ENCODE data around the gene CCDC68.

CCDC68 gene

DNA sequence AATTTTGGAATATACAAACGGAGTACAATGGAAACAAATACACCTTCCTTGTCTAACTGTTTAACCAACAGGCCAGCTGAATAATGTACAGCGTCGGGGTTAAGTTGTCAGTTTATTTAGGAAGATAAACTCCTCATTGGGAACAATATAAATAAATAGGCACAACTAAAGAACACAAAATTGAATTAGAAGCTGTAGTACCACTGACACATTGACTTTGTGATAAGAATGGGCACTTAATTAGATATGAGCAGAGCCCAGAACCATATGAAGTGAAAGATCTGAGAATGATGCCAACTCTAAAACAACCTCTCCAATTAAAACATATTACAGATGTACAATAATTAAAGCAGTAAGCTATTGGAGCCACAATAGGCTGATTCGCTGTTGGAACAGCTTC is 44.4 kb downstream of the CCDC68 start:
- no peak for DNase-seq

DNA sequence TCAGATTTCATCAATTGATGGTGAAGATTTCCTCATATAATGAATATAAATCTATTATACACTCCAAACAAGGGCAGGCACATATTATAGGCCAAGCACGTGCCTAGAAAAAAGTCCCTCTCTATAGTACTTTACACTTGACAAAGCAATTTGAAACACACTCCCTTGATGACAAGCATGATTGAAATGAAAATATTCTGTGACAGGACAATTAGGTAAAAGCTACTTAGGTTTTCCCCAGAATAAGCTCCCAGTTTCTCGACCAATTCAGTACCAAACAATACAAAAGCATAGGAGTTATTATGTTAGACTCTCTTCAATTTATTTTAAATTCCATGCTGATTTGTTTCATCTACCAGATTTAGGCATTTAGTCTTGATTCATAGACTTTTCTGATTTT is 47.7 kb downstream of the CCDC68 start:
- DNase-seq, result no peak

DNA sequence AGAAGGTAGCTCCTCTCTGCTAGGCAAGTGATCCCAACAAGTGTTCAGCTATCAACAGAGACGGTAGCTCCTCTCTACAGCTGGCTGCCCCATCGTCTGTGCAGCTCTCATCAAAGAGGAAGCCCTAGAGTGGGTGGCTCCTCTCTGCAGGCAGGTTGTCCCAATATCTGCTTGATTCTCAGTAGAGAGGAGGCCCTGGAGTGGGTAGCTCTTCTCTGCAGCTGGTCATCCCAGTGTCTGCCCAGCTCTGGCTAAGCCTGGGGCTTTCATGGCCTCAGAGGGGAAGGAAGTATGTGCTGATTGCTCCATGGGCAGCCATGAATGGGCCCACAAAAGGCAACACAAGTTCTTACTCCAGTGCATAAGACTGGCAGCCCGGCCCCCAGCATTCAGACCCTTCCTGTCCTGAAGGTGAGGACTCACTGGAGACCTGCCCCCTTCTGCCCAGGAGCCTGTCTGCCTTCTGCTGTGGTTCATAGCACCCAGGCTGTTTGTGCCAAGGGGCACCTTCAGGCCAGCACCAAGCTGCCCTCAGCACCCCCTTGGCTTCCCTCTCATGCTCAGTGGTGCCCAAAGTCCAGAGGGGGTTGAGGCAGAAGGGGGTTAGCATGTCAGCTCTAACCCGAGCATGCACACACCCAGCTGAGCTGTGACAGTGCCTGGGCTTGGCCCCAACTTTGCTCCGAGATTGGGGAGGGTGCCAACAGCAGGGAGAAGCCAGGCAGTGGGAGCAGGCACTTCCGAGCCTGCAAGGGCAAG is 48.9 kb downstream of the CCDC68 start:
- DNase-seq, result no peak

DNA sequence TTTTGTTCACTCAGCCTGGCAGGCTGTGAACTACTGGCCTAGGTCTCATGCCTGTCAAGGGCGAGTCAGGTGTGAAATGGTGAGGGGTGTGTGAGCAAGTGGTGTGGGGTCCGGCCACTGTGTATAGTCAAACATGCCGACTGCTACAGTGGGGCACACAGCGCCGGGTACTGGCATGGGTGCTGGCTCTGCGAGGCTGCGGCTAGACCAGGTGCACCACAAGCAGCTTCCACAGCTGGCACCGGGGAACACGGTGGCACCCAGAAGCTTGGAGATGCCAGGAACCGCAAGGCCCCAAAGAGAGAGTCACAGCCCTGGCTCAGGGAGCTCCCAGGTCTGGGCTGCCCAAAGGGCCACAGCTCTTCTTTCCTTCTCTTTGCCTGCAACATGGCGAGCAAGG is 49.7 kb downstream of the CCDC68 start:
- no peak for DNase-seq

DNA sequence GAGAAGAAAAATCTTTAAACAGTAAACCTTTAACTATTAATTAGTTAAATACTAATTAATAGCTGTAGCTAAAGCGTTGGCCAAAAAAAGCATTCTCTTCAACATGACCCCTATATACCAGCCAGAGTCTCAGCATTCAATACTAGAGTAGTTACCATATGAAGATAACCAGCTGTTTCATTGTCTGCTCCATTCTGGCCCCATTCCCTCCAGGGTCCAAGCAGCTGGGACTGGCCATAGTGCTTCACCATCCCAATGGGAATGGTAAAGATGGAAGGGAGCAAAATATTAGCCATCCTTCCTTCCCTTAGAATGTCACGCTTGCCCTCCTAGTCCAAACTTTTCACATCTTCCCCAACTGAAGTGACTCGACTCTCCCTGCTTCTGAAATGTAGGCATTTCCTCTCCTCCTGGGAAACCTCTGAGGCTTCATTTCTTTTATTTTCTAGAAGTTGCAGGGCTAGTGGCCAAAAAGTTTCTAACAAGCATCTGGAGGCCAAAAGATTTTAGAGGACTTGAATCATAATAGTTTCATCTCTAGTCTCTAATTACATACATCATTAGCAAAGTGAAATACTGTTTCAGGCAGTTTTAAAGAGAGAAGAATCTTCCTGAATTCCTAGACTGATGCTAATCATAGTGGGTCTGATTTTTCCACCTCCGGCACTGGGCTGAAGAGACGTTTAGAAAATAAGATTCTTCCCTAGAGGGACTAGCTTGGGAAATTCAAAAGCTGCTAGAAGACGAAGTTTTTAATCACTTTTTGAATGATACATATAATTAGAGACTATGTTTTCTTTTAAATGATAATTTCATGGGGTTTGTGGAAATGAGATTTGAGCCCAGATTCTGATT is 52.7 kb downstream of the CCDC68 start:
- no peak for DNase-seq

DNA sequence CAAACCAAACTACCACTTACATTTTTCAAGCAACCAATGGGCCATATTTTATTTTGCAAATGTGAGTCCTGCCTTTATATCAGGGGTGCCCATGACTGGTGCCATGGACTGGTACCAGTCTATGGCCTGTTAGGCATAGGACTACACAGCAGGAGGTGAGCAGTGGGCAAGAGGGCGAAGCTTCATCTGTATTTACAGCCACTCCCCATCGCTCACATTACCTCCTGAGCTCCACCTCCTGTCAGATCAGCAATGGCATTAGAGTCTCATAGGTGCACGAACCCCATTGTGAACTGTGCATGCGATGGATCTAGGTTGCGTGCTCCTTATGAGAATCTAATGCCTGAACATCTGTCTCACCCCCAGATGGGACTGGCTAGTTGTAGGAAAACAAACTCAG is 53.6 kb downstream of the CCDC68 start:
- no peak for DNase-seq

DNA sequence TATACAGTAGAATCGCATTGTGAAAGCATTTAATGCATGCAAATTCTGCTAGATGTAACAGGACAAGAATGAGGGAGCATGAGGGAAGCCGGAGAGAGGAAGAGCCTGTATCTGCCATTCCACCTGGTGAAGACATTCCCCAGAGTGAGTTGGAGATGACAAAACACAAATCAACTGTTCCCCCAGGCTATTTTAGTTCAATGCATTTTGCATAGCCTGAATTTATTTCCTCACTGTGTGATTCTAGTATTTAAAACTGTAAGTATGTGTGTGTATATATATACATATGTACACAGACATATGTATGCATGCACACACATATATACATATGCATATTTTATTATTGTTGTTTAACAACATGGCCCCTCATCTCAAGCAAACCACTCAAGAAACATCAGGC is 54.7 kb downstream of the CCDC68 start:
- DNase-seq, result no peak

DNA sequence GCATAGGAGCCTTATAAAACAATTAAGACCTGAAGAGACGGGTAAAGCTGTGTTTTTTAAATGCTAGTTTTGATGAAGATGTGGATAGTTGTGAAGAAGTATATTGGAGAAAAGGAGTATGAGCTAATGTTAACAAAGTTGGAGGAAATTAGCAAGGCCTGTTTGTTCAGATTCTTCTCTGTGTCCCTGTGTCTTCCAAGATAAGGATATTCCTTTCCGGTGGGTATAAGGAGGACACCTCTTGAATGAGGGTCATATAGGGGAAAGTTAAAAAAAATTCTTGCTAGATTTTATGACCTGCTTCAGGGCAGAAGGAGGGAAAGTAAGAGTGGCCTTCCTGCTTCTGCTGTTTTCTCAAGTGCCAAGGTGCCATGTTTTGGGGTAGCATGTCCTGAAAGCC is 59.0 kb downstream of the CCDC68 start:
- DNase-seq, result no peak

DNA sequence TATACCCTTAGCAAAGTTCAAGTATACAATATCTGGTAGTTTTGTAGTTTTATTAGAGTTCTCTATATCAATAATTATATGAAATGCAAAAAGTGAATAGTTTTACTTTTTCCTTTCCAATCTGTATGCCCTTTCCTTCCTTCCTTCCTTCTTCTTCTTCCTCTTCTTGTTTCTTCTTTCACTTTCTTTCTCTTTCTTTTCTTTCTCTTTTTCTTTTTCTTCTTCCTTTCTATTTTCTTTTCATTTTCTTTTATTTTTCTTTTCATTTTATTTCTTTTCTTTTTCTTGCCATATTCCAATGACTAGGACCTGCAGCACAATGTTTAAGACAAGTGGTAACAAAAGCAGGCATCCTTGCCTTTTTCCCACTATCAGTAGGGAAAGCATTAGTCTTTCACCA is 59.8 kb downstream of the CCDC68 start:
- no peak for DNase-seq

DNA sequence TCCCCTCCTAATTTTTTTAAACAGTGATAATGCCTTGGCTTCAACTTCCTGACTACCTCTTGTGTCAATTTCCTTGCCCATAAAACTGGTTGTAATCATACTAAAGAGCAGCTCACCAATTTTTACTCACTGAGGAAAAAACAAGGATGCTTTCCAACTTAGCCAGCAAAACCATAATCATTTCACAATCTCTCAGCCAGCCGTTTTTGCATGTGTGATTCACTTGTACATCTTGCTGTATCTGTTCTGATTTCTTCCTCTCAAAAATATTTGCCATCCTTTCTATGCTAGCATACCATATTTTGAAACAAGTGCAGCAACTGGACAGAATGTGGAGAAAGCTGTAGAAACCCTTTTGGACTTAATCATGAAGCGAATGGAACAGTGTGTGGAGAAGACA is 70.3 kb downstream of the CCDC68 start:
- no peak for DNase-seq

DNA sequence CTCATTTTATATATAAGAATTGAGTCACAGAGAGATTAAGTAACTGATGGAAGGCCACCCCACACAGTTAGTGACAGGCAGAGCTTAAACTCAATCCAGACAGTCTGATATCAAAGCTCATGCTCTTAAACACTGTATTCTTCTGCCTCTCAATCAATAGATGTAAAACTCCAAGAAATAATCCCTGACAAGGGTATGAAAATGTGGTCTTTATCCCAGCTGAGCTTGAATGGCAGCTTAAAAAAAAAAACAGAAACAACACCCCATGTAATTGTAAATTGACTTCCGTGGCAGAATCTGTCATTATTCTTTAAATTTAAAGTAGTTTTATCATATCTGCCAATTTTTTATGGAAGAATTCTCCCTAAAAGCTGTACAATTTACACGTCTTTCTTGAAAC is 70.9 kb downstream of the CCDC68 start:
- DNase-seq, result no peak

DNA sequence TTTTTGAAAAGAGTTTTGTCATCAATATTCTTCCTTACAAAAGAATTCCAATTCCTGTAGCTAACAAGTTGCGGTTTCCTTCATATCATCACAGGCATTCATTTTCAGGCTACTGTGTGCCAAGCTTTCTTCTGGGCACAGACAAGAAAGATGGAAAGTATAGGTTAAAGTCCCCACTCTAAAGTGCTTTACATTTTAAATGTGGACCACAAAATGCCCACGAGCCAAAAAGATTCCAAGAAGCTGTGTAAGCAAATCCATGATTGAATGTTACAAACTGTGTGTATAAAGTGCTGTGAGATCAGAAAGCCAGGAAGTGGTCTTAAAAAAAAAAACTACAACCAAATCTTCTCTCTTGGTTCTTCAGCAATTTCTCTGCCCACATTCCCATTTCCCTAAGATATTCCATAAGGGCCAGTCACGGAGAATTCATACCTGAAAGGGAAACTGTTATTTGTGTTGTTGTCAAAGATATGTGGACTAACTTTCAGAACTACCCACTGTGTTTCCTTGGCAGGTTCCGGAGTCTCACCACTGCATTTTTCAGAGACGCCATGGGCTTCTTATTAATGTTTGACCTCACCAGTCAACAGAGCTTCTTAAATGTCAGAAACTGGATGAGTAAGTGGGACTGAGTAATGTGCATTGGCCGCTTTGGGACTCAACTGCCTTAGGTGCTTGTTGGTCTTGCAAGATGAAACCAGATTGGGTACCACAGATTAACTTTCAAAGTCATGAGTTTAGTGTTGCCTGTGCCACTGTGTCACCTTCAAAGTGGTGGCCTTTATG is 75.3 kb downstream of the CCDC68 start:
- DNase-seq, result no peak

DNA sequence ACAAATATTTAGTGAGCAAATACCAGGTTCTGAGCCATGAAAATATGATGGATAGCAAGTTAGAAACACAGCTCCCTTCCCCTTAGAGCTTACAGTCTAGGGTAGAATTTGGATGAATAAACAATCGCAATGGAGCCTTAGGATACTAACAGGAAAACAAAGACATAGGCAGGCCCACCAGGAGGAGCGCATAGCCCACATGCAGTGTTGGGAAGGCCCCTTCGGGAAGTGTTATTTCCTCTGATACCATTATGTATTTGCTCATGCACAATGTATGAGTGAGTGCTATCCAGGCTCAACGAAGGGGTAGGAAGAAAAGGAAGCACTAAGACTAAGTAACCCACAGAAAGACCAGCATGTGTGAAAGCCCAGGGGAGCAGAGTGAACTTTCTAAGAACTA is 76.9 kb downstream of the CCDC68 start:
- DNase-seq, result no peak

DNA sequence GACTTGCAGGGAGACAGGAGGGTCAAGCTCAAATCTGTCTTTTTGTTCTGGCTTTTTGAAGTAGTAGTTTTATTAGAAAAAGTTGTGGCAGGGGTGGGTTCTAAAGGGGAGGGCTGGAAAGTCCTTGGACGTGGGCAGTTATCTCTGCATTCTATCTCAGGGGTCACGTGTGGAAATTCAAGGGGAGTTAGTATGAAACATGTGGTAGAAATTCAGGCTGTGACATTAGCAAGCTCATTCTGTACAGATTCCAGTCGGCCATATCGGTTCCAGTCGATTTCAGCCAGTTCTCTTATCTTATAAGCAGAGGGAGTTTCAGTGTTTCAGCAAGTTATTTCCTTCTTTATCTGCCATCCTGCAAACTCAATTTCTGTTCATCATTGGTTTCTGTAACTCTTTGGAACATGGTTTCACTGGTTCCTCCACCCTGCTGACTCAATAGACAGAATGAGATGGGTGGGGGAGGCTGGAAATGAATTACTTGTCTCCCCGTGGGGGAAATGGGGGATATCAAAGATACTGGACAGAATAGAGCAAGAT is 78.0 kb downstream of the CCDC68 start:
- DNase-seq, result no peak

DNA sequence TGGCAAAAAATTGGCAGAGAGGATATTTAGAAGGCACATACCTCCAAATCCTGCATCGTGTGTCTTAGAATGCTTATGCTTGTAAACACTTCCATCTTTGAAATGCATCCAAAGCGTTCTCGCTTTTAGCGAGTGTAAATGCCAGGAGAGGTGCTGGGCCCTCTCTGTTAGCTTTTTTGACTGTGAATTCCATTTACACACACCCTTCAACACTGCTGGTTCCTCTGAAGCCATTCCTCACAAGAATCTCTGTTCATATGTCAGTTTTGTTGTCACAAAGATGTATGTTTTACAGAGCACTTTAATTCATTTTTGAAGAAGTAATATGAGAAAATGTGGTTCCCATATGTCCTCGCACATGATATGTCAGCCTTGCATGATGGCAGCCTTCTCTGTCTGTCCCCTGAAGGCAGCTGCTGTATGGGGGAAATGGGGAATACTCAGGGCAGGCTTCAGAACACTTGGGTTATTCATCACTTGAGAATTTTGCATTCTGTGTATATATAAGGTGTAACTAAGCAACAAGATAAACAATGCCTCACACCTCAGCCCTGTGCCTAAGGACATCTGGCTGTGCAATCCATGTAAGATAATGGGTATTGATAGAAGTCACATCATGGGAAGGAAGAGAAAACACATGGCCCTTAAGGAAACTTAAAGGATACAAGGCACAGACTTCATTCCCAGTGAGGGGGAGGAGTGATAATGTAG is 78.7 kb downstream of the CCDC68 start:
- no peak for DNase-seq

DNA sequence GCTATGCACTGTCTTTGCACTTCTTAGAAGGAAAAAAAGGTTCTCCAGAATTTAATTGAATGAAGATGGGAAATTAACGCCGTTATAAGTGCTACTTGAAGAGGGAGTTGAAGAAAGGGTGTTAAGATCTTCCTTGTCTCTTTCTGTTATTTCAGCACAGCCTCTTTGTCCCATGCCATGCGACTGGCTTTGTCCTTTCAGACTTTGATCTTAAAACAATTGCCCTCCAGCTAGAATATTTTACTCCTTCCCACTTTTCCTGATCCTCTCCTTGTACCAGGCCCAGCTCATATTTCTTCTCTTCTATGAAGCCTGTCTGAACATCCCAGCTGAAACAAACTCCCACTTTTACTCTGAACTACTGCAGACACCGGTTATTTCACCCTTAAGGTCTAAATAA is 79.6 kb downstream of the CCDC68 start:
- no peak for DNase-seq

DNA sequence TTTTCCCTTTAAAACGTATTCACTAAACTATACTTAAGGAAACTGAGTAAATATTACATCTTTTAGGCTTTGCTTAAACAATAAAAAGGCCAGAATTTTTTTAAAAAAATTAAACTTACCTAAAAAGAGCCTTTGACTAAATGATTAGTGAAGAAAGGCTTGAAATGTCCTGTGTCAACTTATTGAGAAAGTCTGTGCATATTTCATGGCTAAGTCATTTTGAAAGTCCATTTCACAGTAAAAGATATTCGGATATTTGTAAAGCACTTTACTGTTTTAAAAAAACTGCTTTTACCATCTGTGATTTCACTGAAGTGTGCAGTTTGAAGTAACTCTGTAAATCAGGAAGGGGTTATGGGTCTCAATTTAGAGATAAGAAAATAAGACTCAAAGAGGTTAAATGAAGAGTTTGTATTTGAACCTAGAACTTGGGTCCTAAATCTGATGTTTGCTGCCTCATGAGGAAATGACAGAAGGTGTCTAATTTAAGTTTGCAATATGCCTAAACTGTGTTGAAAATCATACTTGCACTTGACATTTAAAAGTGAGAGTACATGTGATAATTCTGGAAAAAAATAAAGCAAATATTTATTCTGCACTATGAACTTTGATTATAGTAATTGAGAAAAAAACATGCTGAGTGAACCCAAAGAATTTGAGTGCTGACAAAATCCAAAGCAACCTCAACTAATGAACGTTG is 80.5 kb downstream of the CCDC68 start:
- no peak for DNase-seq

DNA sequence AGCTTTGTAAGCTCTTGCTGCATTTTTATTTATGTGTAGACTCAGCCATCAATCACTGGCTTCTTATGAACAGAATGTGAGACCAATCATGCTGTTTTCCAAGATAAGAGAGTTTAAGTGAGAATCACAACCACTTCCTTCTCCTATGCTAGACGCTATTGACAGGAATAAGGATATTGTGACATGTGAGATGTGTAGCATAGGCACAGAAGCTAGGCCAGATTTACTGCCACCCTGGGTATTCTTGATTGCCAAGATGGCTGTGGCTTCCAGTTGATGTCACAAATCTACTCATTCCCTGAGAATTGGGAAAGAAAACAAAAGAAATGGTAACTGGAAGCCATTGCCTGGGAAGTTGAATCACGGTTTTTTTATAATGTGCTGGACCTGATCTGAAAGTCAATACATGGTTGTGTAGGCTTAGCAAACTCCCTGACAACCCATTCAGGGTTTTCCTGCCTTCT is 81.1 kb downstream of the CCDC68 start:
- DNase-seq, result no peak

DNA sequence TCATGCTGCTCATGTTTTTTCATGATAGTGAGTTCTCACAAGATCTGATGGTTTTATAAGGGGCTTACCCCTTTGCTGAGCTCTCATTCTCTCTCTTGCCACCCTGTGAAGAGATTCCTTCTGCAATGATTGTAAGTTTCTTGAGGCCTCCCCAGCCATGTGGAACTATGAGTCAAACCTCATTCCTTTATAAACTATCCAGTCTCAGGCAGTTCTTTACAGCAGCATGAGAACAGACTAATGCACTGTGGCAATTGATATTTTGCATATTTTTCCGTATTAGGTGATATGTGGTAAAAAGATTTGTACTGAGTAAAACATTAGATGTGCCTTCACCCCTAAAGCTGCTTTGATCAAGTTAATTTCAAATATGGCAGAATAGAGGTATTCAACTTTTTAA is 82.2 kb downstream of the CCDC68 start:
- DNase-seq, result no peak

DNA sequence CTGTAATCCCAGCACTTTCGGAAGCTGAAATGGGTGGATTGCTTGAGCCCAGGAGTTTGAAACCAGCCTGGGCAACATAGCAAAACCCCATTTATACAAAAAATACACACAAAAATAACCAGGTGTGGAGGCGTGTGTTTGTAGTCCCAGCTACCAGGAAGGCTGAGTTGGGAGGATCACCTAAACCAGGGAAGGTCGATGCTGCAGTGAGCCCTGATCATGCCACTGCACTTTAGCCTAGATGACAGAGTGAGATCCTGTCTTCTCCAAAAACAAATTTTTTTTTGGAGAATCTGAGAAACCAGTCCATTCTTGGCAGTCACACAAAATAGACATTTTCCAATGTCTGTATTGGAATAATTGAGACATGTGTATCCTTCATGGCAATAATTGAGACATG is 84.2 kb downstream of the CCDC68 start:
- no peak for DNase-seq

DNA sequence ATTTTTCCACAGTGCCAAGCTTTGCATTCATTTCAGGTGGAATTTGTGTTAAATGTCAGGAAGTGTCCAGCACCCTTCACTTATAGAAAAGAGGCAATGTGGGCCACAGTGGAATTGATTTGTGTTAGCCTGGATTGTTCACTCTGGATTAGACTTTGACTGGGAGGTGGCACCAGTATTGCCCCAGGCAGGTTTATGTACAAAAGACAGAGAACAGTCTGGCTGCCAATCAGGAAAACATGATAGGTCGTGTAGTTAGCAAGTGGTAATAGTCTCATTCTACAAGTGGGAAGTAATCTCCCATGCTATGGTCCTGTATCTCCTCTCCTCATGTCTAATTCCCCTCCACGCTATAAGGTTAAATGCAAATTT is 85.4 kb downstream of the CCDC68 start:
- no peak for DNase-seq

DNA sequence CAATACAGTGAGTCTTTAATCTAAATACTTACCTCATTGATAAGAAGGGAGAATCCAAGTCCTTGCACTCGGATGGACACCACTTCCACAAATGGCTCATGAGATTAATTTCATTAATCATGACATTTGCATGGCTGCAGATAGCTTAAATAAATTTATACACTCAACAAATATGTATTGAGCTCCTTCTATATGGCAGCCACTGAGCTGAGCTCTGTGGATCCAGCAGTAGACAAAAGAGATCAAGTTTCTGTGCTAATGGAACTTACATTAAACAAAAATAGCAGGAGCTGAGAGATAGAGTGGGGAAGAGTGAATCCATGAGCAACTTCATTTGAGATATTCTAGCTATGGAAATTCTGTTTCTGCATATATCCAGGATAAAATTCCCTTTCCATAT is 86.6 kb downstream of the CCDC68 start:
- DNase-seq, result no peak
